Type B pancreatic cell (in vitro differentiated cells): ENCODE measurements around the gene DHX58. TPM values are rescaled to one million over a fixed set of nuclear protein-coding genes. Genes with fewer than 3 reads are reported as not detected.

ENCODE experiments used
- DNase-seq: peaks from one replicate; pipeline ENCODE4 v3.0.0; 2021; ENCODE audit warnings: mixed read lengths; ENCODE audit not compliant: unreplicated experiment; ENCODE audit errors: extremely low spot score
- H3K27ac Mint-ChIP-seq: 2 replicates; pipeline ENCODE4 v1.8.0; 2021; ENCODE audit warnings: mild to moderate bottlenecking, mixed read lengths
- H3K27me3 Mint-ChIP-seq: 2 replicates; pipeline ENCODE4 v1.8.0; 2021; ENCODE audit warnings: mixed read lengths
- H3K36me3 Mint-ChIP-seq: 2 replicates; pipeline ENCODE4 v1.8.0; 2021; ENCODE audit warnings: mixed read lengths
- H3K4me1 Mint-ChIP-seq: one replicate; pipeline ENCODE4 v1.8.0; 2021; ENCODE audit warnings: mixed read lengths; ENCODE audit not compliant: unreplicated experiment
- H3K4me3 Mint-ChIP-seq: 2 replicates; pipeline ENCODE4 v1.8.0; 2021; ENCODE audit warnings: mild to moderate bottlenecking, mixed read lengths
- H3K9me3 Mint-ChIP-seq: 2 replicates; pipeline ENCODE4 v1.8.0; 2021; ENCODE audit warnings: mixed read lengths
- total RNA-seq: library from RNA; stranded (reverse); gene quantifications from 2 replicates; pipeline ENCODE4 v1.2.1, GENCODE V29; 2021; ENCODE audit warnings: low replicate concordance
- TF ChIP-seq, protein P1 (sequence below): fragments of 200-600 bp; sonication (generic); conservative IDR thresholded peaks from 2 replicates; pipeline ENCODE4 v1.5.0; 2021; ENCODE audit warnings: antibody characterized with exemption, mild to moderate bottlenecking

The DHX58 gene
- total RNA-seq, 1 donor from 2014 or later = 0.72 TPM

DNA sequence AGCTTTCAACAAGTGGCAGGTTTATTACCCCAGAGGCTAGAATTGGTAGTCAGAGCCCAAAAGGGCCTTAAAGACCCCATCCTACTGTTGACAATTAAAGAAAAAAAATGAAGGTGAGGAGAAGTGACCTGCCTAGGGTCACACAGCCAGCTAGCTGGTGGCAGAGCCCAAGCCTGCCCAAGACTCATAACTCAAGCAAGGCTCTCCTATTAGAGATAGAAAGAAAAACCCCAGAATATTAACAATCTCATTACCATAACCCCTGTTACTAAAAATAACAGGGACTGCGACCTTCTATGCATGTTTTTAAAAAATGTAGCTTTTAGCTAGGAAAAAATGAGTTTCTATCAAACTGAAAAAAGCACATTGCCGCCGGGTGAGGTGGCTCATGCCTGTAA lies 24.1 kb upstream of the DHX58 start:
- TF ChIP-seq, protein P1, sequence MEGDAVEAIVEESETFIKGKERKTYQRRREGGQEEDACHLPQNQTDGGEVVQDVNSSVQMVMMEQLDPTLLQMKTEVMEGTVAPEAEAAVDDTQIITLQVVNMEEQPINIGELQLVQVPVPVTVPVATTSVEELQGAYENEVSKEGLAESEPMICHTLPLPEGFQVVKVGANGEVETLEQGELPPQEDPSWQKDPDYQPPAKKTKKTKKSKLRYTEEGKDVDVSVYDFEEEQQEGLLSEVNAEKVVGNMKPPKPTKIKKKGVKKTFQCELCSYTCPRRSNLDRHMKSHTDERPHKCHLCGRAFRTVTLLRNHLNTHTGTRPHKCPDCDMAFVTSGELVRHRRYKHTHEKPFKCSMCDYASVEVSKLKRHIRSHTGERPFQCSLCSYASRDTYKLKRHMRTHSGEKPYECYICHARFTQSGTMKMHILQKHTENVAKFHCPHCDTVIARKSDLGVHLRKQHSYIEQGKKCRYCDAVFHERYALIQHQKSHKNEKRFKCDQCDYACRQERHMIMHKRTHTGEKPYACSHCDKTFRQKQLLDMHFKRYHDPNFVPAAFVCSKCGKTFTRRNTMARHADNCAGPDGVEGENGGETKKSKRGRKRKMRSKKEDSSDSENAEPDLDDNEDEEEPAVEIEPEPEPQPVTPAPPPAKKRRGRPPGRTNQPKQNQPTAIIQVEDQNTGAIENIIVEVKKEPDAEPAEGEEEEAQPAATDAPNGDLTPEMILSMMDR = no peak
- DNase-seq = no peak
- peaks cover 19% of the 10 kb centered on the region for H3K4me1 Mint-ChIP-seq
- peak overlapping the region; percentile 87 for H3K27ac Mint-ChIP-seq
- H3K36me3 Mint-ChIP-seq = no peaks in the 10 kb centered on the region
- no peaks in the 10 kb centered on the region for H3K27me3 Mint-ChIP-seq
- no peak overlapping the region for H3K4me3 Mint-ChIP-seq
- no peaks in the 10 kb centered on the region for H3K9me3 Mint-ChIP-seq

DNA sequence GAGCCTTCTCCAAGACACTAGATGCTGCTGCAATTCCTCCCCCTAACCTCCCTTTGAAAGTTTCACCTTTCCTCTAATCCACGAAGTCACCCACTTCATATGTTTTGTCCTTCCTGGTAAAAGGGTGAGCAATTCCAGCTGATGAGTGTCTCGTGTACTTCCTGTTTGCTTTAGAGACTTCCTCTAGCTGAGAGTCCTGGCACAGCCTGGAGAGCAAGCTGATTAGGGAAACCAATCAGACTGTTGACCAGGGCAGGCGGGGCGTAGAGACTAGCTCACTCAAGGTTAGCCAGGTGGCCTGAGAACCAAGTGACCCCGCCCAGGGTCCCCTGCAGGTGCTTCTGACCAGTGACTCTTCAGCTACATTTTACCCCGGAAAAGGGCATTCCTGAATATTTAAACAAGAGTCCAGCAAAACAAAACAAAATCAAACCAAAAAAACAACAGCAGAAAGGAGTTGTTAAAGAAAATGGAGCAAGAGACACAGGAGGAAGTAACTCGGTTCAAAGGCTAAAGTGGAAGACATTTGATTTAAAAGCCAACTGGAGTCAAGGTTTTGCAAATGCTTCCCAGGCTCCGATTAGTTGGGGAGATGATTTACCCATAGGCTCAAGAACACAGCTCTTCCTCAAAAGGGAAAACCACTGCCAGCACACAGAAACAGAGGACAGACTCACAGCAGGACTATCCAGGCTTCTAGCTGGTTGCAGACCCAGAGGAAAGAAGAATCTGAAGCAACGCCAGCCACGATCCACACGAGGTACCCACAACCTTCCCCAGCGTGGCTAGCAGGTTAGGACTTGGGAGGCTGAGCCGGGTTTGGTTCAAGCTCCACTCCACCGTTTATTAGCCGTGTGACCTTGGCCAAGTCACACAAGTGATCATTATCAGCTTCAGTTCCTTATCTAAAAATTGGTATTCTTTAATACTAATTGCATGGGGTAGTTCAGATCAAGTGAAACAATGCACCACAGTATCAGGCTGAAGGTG lies 23.4 kb upstream of the DHX58 start:
- peak overlapping the region; percentile 72 for H3K4me3 Mint-ChIP-seq
- no peak for DNase-seq
- H3K36me3 Mint-ChIP-seq = no peaks in the 10 kb centered on the region
- H3K27ac Mint-ChIP-seq = peak overlapping the region; percentile 87
- H3K27me3 Mint-ChIP-seq = no peaks in the 10 kb centered on the region
- peaks cover 19% of the 10 kb centered on the region for H3K4me1 Mint-ChIP-seq
- TF ChIP-seq, protein P1 = no peak
- H3K9me3 Mint-ChIP-seq = no peaks in the 10 kb centered on the region

DNA sequence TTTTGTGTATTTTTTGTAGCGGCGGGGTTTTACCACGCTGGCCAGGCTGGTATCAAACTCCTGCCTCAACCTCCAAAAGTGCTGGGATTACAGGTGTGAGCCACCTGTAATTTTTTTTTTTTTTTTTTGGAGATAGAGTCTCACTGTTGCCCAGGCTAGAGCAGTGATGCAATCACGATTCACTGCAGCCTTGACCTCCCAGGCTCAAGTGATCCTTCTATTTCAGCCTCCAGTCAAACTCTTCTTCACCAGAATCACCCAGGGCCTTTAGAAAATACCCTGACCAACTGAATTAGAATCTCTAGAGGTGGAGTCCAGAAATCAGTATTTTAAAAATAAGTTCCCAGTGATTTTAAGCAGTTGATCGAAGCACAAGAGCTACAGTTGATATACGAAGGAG lies 22.6 kb upstream of the DHX58 start:
- H3K4me1 Mint-ChIP-seq = peaks cover 22% of the 10 kb centered on the region
- H3K27ac Mint-ChIP-seq = peak overlapping the region; percentile 87
- H3K36me3 Mint-ChIP-seq = peaks cover 3% of the 10 kb centered on the region
- no peaks in the 10 kb centered on the region for H3K9me3 Mint-ChIP-seq
- H3K27me3 Mint-ChIP-seq = no peaks in the 10 kb centered on the region
- peak overlapping the region; percentile 72 for H3K4me3 Mint-ChIP-seq
- TF ChIP-seq, protein P1 = no peak
- DNase-seq = no peak

DNA sequence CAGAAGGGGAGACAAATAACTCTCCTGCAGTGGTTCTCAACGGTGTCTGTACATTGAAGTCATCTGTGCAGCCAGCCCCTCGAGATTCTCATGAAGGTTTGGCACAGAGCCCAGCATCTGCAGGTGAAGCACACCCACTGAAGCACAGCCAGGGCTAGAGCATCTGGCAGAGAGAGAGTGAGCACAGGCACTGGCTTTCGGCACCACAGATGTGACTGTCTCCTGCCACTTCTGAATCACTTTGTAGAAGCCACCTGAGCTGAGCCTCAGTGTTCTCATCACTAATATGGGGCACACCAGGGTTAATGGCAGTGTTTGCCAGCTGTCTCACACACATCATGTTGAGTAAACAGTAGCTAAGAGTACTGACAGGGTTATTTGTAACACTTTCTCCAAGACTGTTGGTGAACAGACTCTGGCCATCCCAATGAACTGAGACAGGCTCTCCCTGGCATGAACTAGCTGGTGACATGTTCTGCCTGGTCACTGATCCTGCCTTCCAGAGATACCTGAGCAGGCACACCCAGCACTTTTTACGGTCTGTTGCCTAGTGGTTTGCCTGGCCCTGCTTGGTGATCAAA lies 21.0 kb upstream of the DHX58 start:
- Mint-ChIP-seq H3K36me3 (peaks cover 3% of the 10 kb centered on the region), H3K4me3 (no peak overlapping the region), H3K9me3 (no peaks in the 10 kb centered on the region), H3K4me1 (peaks cover 22% of the 10 kb centered on the region), H3K27me3 (no peaks in the 10 kb centered on the region), H3K27ac (peak overlapping the region; percentile 59)
- TF ChIP-seq, protein P1 = no peak
- no peak for DNase-seq

DNA sequence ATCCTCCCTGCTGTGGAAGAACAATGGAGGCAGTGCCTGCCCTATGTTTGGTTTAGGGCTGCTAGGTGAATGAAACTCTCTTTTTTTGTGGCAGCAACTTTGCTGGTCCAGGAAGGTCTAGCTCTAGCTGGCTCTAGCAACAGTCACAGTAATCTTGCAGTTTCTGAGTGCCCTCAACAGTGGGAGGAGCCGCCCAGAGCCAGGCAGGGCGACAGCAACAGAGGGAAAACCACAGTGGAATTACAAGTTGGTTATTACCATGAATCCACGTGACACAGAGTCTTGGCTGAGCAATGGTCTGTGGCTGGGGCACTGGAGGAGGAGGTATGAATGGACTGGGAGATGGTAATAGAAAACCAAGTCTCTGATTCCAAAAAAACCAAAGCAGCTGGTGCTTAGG lies 20.4 kb upstream of the DHX58 start:
- no peak for DNase-seq
- H3K4me1 Mint-ChIP-seq = peaks cover 22% of the 10 kb centered on the region
- no peaks in the 10 kb centered on the region for H3K27me3 Mint-ChIP-seq
- TF ChIP-seq, protein P1 = no peak
- H3K9me3 Mint-ChIP-seq = no peaks in the 10 kb centered on the region
- H3K4me3 Mint-ChIP-seq = no peak overlapping the region
- peaks cover 3% of the 10 kb centered on the region for H3K36me3 Mint-ChIP-seq
- peak overlapping the region; percentile 59 for H3K27ac Mint-ChIP-seq
